HG03460 (cell line): ENCODE data around the gene SLC24A3.

Experiments used
- ATAC-seq: cut with Tn5 transposase; IDR thresholded peaks from one replicate; pipeline ENCODE4 v1.9.1; 2021; ENCODE audit not compliant: unreplicated experiment

SLC24A3 gene

DNA sequence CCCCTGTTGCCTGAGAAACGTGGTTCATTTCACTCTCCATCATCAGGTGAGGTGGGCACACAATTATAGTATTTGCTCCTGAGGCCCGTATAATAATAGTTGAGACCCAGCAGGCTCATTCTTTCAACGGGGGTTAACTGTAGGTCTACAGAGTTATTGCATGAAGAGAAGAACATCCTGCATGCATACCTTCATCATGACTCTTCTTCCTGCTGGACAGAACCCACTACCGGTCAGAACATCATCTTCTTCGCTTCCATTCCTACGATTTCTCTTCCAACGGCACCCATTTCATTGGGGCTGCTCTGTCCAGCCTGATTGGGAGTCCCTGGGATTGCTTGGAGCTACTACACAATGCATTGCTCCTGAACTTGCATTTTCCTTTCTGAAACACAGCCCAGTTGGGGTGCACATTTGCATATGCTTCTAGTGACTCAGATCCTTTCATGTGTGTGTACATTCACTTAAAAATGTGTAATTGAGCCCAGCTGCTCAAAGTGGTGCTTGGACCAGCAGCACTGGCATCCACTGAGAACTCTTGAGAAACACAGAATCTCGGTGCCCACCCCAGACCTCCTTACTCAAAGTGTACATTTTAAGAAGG lies 57.4 kb downstream of the SLC24A3 start:
- ATAC-seq, result no peak

- no peak for ATAC-seq
Observed at GRCh38 chr20:19271879-19272651, 59.6 kb downstream of the SLC24A3 start.

DNA sequence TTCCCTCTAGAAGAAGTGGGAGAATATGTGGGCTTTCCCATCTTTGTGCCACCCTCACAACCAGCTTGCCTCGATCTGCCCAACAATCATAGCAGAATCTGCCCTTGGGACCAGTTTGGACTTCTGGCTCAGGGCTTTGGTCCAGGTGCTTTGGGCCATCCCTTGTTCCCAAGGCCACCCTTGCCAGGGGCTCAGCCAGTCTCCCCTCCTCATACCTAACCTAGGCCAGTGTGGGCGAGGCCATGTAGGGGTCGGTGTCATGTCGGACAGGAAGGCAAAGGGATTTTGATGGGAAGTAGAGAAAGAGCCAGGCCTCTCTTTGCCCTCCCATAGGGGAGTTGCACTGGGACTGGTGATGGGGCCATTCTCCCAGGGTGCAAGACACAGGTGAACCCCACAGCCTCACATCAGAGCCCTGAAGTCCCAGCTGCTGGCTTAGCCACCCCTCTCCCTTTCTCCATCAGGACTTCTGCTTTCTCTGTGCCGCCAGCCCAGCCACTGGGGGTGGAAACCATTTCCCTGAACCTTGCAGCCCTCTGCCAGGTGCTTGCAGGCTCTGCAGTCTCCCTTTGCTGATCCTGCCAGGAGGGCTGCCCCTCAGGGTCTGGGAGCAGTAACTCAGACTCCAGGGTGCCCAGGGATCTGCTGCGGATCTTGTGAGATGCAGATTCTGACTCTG lies 60.7 kb downstream of the SLC24A3 start:
- ATAC-seq, result no peak

- ATAC-seq, result no peak
Observed at GRCh38 chr20:19274001-19274400, 61.6 kb downstream of the SLC24A3 start.

DNA sequence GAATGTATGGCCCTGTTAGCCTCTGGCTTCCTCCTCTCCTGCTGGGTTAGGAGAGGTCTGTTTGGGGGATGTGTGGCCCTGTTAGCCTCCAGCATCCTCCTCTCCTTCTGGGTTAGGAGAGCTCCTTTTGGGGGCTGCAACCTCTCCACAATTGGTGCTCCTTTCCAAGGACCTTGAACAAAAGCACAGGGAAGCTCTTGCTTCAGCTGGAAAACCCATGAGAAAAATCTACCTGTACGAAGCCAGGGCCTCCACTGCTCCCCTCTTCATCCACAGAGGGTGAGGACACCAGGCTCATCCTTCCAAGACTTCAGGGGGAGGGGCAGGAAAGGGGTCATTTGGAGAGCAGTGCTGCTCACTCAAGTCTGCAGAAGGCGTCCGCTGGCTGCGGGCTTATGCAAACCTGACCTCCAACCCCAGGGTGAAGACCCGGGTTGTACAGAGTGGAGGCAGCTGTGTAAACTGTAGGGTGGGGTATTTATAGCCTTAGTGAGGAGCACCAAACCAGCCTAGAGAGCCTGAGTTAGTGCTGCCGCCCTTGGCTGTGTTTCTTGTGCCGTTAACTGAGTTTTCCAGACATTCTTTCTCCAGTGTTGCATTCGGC lies 62.1 kb downstream of the SLC24A3 start:
- ATAC-seq, result no peak

DNA sequence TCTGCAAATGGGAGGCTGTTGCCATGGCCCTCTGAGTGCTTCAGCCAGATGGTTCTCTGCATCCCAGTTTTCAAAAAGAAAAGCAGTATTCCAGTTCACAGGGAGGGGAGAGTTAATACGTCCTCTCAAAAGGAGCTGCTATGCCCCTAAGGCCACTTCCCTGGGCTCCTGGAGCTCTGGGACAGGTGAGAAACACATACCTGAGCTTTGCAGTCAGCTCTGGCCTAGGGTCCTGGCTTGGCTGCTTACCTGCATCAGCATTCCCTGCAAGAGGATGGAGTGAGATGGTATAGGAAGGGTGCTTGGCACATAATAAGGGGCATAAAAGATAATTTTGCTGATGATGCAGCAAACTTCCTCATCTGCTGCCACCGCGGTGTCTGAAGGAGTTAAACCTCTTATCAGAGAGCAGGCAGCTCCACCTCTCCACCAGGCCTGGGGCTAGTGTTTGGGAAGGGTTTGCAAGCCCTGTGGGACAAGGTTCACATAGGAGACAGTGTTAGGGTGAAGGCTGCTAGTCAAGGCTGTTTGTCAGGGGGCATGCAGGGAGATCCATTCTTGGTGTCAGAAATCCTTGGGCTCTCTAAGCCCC lies 62.7 kb downstream of the SLC24A3 start:
- no peak for ATAC-seq

- ATAC-seq, result no peak
Observed at GRCh38 chr20:19275630-19276071, 63.2 kb downstream of the SLC24A3 start.

- ATAC-seq, result no peak
Observed at GRCh38 chr20:19277381-19277780, 64.9 kb downstream of the SLC24A3 start.

- no peak for ATAC-seq
Observed at GRCh38 chr20:19283490-19284025, 71.1 kb downstream of the SLC24A3 start.

GRCh38 chr20:19284400-19285178 lies 72.1 kb downstream of the SLC24A3 start:
- no peak for ATAC-seq

DNA sequence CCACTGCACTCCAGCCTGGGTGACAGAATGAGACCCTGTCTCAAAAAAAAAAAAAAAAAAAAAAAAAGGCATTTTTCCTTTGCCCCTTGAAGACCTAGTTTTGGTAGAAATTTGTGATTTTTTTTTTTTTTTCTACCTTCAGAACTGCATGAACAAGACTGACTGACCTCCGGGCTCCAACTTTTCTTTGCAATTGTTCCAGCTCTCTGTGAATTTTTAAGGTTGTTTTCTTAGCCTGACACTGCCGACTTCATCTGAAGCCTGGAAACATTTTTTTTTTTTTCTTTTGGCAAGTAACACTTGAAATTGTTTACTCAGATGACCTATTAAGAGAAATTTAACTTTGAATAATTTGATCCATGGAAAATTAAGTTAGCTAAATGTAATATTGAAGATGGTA lies 73.0 kb downstream of the SLC24A3 start:
- no peak for ATAC-seq

GRCh38 chr20:19288061-19288460 lies 75.6 kb downstream of the SLC24A3 start:
- ATAC-seq, result no peak

- no peak for ATAC-seq
Observed at GRCh38 chr20:19288636-19289035, 76.2 kb downstream of the SLC24A3 start.

DNA sequence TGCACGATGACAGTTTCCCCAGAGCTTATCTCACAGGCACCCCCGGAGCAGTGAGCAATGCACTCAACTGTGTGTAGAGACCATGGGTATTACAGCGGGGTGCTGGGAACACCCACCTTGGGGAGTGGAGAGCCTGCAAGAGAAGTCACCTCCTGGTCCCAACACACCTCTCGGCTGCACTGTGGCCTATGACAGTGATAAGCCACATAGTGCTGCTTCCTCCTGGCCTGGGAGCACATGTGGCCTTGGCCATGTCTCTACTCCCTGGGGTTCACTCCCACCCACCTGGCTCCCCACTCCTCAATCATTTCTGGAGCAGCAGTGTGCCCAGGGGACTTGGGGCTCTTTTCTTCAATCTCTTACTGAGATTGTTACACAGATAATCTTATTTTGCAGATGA lies 77.0 kb downstream of the SLC24A3 start:
- no peak for ATAC-seq

DNA sequence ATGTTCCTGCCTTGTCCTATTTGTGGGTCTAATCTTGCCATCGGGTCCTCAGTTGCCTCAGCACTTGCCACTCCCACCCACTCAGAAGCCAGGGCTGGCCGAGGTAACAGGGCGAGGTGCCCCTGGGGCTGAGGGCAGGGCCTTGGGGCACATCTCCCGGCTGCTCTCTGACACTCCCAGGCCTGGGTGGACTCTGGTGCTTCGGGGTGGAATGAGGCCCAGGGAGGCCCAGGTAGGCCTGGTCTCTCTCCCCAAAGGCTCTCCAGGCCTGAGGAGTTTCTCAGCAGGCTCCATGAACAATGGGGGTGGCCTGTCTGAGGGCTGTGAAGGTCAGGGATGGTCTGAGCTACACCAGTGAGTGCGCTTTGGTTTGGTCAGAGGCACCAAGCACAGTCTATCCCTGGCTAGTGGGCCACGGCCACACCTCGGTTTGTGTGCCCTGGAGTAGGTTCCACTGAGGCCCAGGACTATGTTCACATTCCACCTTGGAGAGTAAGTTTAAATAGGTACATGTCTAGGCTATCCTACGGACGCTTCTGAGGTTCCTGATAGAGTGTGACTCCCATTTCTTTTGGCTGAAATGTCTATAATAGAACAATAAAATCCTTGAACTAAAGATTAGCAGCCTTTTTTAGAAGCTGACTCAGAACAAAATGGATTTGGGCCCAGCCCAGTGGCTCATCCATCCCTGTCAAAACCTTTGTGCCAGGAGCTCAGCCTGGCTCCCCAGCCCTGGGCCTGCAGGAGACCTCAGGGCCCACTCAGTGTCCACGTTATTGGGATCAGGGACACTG lies 78.8 kb downstream of the SLC24A3 start:
- no peak for ATAC-seq

- ATAC-seq, result no peak
Observed at GRCh38 chr20:19291818-19292132, 79.3 kb downstream of the SLC24A3 start.

DNA sequence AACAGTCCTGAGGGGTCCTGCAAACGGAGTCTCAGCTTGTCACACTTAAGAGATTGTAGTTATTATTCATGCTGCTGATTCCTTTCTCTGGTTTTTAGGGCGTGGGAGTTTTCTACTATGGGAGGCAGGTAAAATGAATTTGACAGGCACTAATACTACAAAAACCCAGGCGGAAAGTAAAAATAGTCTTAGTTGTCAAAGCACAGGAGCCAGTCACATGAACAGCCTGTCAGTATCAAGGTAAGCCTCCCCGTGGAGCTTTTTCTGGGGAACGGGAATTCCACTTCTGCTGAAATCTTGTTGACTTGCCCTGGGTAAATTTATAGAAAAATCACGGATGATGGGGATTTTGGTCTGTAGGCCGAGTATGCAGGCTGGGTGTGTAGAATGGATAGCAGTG lies 79.8 kb downstream of the SLC24A3 start:
- no peak for ATAC-seq

DNA sequence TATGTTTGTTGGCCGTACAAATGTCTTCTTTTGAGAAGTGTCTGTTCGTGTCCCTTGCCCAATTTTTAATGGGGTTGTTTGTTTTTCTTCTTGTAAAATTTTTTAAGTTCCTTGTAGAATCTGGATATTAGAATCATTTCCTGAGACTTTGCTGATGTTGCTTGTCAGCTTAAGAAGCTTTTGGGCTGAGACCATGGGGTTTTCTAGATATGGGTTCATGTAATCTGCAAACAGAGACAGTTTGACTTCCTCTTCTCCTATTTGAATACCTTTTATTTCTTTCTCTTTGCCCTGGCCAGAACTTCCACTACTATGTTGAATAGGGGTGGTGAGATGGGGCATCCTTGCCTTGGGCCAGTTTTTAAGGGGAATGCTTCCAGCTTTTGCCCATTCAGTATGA lies 82.6 kb downstream of the SLC24A3 start:
- no peak for ATAC-seq

DNA sequence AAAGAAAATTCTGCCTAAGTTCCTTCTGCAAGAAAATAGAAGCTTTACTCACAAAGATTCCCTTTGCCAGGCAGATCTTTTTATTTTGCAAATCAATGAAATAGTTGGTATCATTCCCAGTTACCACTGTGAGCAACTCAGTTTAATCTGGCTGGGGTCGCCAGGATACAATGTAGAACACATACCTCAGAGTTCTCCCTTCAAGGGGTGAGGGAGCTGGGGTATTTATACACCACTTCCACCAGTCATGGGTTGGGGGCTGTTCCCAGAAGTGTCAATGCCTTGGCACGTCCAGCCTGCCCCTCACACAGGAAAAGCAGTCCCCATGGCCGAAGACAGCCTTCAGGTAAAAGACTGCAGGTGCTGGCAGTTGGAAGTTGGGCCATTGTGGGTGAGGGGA lies 86.2 kb downstream of the SLC24A3 start:
- ATAC-seq, result no peak

DNA sequence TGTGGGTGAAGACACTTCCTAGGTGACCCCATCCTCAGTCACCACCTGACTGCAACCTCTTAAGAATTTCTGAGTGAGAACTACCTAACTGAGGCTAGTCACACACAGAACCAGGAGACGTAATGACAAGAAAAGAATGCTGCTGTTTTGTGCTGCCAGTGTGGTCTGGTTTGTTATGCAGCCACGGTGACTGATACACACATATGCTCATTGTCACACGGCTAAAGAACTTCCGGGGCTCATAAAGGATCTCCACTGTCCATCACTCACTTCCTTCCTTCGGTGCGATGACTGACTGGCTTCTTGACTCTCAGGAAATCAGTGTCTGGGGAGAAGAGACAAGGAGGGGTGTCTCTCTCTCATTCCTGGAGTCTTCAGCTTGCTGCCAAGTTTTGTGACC lies 88.0 kb downstream of the SLC24A3 start:
- ATAC-seq, result no peak
